Activated naive CD4-positive, alpha-beta T cell treated with Interleukin-2 at 50 U/mL for 16 hours (primary cell): ENCODE measurements around the gene TMC8.

ENCODE experiments used
- DNase-seq: peaks from one replicate; pipeline ENCODE4 v3.0.0-alpha.2; 2020

Gene TMC8

GRCh38 chr17:78125138-78125913 lies 5.2 kb upstream of the TMC8 start:
- peak; percentile 44 for DNase-seq

DNA sequence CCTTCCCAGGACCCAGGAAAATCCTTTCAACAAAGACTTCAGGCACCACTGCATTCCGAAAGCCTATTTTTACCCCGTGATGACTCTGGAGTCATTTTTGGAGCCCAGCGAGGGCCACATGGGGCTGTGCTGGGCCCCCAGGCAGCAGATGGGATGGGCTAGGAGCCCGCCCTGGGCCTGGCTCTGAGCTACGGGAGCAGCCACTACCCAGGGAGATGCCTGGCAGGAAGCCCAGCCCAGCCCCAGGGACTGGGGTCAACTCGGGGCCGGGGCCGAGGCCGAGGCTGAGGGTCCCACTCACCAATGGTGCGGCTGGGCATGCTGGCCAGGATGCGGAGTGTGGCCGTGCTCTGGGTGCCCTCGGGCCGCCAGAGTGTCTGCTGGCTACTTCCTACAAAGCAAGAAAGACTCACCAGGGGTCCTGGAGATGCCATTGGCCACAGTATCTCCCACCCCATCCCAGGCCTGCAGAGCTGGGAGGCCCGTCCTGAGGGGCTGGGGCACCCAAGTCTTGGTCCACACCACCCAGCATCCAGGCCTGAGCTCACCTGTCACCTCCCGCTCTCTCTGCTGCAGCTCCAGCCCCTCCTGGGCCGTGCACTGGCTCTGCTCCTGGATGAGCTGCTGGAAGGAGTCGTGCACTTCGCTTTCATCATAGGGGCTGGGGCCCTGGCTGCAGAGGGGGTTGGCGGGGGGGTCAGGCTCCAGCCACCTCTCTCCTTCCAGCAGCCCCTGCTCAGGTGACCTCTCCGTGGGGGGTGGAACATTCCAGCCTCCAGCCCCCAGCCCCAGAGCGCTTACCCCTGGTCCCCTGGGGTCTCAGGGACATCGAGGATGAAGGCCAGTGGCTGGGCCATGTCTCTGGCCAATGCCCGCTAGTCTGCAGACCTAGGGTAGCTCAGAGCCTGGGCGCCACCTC lies 4.3 kb upstream of the TMC8 start:
- no peak for DNase-seq

DNA sequence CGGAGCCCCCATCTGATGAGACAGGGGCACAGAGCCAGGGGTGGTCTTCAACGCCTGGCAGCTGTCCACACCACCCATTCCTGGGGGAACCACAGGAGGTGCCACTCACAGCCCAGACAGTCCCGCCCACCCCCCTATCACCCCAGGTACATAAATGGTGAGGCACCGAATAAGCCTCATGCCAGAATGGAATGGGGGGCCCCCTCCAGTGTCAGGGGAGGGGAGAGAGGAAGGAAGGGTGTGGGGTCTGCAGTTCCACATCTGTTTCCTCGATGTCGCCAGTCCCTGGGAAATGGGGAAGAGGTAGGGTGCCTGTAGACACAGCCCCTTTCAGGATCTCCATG lies 3.7 kb upstream of the TMC8 start:
- DNase-seq, result no peak

DNA sequence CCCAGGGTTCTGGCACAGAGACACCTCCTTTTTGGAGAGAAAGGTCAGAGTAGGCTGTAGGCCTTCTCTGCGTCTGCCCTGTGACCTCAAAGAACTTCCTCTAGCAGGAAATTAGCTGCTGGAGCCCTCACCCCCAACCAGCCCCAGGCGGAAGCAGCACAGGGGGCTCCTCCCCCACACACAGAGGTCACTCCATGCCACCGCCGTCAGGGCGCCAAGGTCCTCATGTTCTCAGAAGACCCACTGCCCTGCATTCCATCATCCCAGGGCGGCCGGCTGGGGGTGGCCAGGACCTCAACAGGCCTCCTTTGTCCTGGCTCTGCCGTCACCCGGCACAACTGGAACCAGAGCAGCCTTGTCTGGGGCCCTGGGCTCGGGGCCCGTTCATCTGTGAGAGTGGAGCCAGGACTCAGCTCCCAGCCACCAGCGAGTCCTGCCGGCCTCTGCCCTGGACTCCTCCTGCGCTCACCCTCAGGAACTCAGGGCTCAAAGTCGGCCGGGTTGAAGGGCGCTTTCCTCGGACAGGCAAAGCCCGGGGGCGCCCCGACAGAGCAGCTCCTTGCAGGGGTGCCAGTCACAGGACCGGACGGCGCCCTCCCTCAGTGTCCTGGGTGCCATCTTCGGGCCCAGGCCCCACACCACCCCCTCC lies 3.2 kb upstream of the TMC8 start:
- DNase-seq, result peak; percentile 66

GRCh38 chr17:78127888-78128550 lies 2.6 kb upstream of the TMC8 start:
- peak; percentile 26 for DNase-seq

DNA sequence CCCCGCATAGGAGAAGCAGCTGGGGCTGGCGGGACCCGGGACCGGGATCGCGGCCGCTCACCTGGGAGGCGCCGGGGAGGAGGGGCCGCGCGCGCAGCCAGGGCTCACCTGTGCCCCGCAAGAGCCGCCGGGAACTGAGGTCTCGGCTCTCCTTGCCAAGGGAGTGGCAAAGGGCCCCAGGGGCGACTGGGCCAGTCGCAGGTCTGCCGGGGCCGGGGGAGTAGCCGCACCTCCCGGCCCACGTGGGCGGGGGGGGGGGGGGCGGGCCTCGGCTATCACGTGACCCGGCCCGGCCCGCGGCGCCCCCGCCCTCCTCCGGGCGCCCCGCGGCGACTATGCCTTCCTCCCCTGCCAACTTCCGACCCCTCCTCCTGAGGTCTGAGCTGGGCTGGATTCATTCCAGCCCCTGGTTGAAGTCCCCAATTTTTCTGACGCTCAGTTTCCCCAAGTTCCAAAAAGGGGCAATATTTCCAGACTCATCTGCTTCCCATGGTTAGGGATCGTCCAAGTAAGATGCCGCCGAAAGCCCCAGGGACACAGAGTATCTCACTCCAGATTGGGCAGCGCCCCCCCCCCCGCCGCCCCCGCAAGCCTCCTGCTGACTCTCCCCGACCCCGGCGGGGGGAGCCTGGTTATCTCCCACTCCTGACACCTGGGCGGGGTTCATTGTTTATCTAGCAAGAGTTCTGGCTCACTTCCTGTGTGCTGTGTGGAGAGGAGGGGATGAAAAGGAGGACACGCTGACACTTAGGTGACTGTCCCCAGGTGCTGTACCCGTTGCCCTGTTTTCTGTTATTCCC lies 1.8 kb upstream of the TMC8 start, which contains the start of gene TMC6:
TMC6 (minus strand) TSS at position 205 of the 800 bp plus-strand sequence. CDS start 1,923 bp downstream, outside the sequence.
- DNase-seq, result peak; percentile 66

- DNase-seq, result peak; percentile 29
Measured at GRCh38 chr17:78129351-78130089, 1.1 kb upstream of the TMC8 start.

DNA sequence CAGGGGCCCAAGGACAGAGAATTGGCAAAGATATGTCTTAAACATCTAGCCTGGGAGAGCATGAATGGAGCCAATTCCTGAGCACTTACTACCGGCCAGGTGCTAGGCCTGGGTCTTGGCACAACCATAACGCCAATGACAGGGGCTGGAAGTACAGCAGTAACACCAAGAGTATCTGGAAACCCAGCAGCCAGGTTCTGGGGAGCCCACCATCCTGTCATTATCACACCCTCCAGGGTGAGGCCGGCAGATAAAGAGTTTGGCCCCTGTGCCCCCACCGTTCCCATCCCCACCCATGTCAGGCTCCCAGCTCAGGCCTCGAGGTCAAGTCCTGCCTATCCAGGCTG lies 508 bp upstream of the TMC8 start:
- no peak for DNase-seq

DNA sequence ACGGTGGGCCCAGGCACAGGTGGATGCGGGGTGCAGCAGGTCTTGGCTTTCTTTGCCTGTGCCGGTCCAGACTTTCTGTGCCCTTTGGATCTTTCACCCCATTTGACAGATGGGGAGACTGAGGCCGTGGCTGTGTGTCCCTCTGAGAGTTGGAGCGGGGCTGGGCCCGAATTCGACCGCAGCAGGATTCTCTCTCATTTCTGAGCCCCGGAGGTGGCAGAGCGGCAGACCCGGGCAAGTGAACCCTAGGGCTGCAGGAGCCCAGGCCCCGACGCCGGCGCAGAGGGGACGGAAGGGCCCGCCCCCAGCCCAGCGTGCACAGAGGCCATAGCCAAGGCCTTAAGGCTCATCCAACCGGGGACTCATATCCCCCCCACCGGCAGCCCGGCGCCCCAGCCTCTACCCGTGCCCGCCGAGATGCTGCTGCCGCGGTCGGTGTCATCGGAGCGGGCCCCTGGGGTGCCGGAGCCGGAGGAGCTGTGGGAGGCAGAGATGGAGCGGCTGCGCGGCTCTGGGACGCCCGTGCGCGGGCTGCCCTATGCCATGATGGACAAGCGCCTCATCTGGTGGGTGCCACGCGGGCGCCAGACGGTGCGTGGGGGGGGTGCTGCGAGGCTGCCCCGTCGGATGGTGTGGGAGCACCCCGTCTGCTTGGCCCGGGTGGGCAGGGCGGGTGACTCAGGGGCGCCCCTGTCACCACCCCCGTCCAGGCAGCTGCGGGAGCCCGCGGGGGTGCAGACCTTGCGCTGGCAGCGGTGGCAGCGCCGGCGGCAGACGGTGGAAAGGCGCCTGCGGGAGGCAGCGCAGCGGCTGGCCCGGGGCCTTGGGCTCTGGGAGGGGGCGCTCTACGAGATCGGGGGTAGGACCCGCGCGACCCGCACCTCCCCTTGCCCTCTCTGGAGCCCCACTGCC lies 857 bp downstream of the TMC8 start:
- peak; percentile 64 for DNase-seq

- peak; percentile 71 for DNase-seq
Measured at GRCh38 chr17:78132084-78132676, 1.6 kb downstream of the TMC8 start.

GRCh38 chr17:78132767-78133178 lies 2.2 kb downstream of the TMC8 start:
- no peak for DNase-seq

- peak; percentile 26 for DNase-seq
Measured at GRCh38 chr17:78133179-78133951, 2.8 kb downstream of the TMC8 start.

- DNase-seq, result peak; percentile 79
Measured at GRCh38 chr17:78133971-78134898, 3.7 kb downstream of the TMC8 start.

GRCh38 chr17:78134899-78135385 lies 4.4 kb downstream of the TMC8 start:
- no peak for DNase-seq

DNA sequence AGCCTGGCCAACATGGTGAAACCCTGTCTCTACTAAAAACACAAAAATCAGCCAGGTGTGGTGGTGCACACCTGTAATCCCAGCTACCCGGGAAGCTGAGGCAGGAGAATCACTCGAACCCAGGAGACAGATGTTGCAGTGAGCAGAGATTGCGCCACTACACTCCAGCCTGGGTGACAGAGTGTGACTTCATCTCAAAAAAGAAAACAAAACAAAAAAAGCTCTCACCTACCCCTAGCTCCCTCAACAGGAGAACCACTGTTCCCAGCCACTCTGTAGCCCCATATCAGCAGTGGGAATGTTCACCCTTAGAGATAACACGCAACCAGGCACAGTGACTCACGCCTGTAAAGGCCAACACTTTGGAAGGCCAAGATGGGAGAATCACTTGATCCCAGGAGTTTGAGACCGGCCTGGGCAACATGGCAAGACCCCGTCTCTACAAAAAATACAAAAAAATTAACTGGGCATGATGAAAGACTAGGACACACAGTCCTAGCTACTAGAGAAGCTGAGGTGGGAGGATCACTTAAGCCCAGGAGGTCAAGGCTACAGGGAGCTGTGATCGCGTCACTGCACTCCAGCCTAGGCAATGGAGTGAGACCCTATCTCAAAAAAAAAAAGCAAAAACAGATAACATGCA lies 5.4 kb downstream of the TMC8 start:
- no peak for DNase-seq

DNA sequence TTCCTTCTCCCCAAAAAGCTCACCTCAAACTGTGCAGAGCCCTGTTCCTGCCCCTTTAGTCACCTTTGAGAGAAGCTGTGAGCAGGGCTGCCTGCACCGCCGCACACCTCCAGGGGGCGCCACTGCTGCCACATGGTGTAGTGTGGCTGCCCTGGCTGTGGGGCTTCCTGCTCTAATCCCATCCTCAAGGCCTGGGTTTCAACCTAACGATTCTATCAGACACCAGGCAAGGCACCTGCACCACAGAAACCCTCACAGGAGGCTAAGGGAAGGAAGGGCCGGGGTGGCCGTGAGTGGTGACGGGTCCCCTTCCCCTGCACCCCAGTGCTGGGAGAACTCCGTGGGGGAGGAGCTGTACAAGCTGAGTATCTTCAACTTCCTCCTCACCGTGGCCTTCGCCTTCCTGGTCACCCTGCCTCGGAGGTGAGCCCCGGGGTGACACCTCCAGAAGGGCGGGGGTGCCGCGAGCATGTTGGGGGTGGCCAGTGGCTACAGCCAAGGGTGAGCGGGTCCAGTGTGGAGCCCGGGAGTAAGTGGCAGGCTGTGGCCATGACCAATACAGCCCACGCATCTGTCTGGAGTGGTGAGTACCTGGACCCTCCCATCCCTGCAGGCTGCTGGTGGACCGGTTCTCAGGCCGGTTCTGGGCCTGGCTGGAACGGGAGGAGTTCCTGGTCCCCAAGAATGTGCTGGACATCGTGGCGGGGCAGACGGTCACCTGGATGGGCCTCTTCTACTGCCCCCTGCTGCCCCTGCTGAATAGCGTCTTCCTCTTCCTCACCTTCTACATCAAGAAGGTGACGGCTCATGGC lies 7.0 kb downstream of the TMC8 start:
- peak; percentile 48 for DNase-seq
